GM18858 (cell line): Measurements from ENCODE around the gene TCEAL9.
A peak's percentile ranks its signal among the peaks of the same experiment; 100 is the strongest.
"Not testable (repeated sequence)": the region's sequence is repeated elsewhere in the genome, so short reads cannot be mapped to it uniquely, and the experiment has no call there.

Experiments
- ATAC-seq: cut with Tn5 transposase; IDR thresholded peaks from one replicate; pipeline ENCODE4 v1.9.1; 2021; ENCODE audit not compliant: unreplicated experiment

TCEAL9 gene

DNA sequence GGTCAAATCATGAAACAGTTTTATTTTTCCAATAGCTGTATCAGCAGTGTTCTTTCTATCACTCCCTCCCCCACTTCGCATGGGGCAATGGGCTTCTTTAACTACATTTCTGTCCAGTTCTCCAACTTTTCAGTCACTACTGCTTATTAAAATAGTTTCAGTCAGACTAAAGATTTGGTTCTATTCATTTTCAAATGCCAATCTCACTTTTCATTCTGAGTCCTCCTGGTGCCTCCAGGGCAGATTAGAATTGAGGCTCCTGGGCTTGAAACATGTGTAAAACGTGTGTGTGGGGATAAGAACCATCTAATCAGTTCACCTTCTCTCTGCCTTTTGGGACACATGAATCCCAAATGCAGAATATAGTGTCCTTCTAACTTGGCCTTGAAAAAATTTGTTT, 16.6 kb downstream of the TCEAL9 start:
- ATAC-seq, result no peak

DNA sequence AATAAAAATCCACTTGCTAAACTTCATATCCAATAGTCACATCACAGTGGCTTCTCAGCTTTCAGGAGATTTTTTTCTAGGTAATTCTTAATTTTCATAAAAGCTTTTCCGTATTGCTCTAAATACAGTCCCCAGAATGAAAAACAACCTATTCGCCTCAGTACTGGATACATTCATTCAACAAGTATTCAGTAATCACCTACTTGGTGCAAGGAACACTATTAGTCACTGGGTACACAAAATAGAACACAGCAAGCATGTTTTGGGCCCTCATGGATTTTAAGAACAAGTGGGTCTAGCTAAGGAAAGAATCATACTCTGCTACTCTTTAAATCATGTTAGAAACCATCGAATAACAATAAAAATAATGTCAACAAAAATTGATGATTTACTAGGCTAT, 17.3 kb downstream of the TCEAL9 start:
- no peak for ATAC-seq

DNA sequence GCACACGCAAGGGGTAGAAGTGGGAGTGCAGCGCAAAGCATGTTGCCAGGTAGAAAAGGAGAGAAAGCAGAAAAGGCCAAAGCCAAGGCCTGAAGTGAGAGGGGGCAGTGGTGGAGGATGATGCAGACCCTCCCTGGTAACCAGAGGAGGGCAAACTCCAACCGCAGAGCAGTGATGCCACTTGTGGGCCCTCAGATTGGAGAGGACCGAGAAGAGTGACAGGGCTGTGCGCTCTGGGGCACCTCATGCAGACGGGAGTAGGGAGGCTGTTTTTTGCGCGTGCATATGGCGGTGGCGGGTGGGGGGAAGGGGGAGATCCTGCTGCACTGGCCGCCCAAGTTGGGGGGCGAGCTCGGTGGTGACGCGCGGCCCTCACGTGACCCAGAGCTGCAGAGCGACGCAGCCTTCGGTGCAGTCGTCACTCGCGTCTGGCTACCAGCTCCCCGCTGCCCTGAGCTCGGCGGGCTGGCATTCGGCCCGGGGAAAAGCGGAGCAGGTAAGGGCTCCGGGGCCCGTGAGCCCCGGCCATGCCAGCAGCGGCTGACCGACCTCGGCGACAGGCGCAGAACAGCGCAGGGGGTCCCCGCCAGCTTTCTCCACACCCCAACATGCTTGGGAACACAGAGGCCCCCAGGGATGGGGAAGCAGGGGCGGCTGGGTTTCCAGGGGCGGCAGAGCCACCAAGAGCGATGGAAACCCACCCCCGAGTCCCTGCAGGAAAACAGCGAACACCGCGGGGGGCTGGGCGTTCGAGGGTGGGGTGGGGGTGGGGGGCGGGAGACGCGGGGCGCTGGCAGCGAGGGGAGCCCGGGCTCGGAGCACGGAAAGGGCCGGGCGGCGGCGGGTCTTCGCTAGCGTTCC, 20.0 kb downstream of the TCEAL9 start, which contains the start of gene BEX3:
BEX3 (plus strand) TSS at position 421 of the 861 bp plus-strand sequence. CDS start 984 bp downstream, outside the sequence.
- no peak for ATAC-seq

DNA sequence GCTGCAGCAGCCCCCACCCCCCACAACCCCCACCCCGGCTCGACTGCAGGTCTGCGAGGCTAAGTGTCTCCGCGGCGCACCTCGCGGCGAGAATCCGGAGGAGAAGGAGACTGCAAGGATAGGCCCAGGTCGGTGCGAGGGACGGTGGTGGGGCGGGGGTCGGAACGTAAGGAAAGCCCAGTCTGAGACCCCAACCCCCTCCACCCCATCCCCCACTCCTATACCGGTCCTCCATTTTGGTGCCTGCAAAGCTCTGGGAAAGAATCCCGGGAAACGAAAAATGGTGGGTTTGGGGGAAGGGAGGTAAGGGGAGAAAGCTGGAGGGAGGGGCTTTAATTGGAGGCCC, 20.6 kb downstream of the TCEAL9 start:
- ATAC-seq, result no peak

DNA sequence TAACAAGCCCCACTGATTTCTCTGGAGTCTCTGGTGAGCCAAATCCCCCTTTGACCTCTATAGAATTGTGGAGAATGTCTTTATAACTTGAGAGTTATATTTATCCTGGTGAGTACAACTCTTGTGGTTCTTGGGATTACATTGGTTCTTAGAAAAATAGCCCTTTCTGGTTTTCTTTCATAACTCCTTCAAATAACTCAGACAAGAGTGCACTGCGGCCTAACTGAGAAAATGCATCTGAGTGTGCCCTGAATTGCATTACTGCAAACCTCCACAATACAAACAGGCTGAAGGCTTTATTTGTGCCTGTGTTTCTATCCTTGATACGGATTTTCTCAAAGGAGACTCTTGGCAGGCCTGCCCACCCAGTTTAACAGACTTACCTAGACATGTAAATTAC, 22.7 kb downstream of the TCEAL9 start:
- no peak for ATAC-seq

DNA sequence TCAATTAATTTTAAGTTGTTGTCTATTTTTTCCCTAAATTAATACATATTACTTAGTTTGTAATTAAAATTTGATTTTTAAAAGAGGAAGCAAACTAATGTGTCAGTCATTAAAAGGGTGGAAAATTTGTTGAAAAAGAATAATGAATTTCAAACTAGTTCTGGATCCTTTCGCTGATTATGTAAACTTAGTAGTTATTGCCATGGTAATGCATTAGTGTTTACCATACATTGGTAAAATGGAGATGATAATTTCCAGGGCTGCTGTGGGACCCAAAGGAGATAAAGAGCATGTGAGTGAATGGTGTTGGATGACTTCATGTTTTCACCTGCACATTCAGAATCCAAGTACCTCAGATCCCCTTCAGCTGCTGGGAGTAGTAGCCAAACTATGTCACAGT, 26.6 kb downstream of the TCEAL9 start:
- no peak for ATAC-seq

DNA sequence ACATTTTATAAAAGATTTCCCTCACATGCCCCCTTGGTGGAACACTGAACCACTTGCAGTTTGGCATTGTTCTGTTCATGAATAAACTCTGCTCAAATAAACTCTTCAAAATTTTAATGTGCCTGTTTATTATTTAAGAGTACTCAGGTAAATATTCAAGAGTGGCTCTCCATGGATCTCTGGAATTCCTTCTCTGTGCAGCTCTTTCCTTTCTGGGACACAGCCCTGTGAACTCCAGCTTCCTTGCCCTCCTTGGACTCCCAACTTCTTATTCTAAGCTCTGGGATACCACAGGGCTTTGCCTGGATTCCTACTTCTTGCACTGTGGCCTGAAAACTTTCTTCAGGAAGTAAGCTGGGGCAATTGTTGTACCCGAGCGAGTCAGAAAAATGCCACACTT, 28.4 kb downstream of the TCEAL9 start:
- no peak for ATAC-seq

DNA sequence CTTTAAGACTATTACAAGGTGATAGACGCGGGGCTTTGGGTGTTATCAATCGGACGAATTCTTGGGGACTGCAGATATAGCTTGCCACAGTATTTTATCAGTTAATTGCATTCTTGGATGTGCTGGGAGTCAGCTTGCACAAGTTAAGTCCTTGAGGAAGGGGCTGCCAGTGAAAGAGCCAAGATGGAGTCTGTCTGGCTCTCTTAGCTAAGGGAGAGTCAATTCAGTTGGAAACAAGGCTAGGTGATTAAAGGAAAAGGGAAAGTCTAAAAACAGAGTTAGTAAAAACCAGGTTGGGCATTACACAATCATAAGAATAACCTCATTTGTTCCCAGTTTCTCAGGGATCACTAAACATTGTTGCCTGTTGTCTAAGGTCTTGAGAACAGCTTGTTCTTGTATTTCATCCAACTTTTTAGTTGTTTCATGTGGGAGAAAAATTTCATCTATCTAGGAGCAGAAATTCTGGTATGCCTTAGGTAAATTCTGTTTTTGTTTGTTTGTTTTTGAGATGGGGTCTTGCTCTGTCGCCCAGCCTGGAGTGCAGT, 29.1 kb downstream of the TCEAL9 start:
- not testable (repeated sequence) for ATAC-seq

DNA sequence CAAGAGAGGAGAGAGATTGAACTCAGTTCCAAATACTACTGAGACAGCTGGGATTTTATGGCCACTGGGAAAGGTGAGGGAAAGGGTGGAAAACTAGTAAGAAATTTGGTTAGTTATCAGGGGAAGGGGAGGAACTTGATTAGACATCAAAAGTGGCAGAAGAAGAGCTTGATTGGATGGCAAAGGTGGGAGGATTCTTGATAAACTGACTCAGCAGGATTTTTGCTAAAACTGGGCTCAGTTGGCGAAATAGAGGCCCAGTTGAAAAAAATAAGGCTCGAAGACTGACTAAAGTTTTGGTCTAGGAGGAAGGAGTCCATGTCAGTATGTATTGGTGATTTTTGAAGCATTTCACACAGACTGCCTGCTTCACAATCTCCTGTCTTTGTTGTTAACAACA, 30.0 kb downstream of the TCEAL9 start:
- no peak for ATAC-seq

DNA sequence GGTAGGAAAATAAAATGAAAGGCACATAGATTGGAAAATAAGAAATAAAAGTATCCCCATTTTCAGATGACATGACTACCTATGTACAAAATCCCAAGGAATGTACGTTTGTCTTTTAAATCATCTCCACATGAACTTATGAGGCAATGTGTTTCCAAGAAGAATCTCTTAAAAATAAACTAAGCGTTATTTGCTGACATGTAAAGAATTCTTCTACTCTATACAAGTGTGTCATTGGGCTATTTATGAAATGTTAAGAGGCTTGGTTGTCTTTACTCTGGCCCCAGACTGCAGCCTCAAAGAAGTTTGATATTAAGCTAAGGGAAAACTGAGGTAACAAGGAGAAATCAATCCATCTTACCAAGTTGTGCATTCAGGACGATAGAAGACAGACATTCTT, 37.2 kb downstream of the TCEAL9 start:
- ATAC-seq, result no peak

DNA sequence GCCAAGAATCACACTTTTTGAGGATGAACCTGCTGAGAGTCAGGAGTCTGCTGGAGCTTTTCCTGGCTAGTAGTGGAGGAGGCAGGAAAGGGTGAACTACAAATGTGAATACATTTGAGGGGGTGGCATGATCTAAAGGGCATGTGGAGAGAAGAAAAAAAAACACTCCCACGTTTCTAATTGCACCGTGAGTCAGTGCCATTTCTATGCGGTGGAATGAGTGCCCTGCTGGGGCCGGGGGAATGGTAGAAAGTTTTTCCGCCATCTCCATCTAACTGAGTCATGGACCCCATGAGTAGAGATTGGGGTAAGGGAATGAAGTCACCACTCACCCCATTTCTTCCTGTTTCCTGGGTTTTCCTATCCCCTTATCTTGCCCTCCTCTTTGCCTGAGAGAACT, 39.9 kb downstream of the TCEAL9 start:
- ATAC-seq, result no peak

DNA sequence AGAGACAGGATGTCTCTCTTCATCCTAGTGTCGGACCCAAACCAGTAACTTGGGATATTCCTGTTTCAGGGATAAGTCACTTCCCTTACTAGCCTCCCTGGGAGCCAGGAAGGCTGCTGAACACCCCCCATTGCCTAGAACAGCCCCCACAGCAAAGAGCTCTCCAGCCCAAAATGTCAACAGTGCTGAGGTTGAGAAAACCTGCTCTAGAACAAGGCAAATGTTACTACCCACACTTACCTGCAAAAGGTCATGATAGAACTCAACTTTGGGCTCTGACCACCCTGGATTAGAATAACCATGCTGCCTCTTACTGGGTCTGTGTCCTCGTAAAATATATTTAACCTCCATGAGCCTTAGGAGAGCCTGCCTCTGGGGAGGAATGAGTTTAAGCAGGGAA, 40.4 kb downstream of the TCEAL9 start:
- ATAC-seq, result no peak

DNA sequence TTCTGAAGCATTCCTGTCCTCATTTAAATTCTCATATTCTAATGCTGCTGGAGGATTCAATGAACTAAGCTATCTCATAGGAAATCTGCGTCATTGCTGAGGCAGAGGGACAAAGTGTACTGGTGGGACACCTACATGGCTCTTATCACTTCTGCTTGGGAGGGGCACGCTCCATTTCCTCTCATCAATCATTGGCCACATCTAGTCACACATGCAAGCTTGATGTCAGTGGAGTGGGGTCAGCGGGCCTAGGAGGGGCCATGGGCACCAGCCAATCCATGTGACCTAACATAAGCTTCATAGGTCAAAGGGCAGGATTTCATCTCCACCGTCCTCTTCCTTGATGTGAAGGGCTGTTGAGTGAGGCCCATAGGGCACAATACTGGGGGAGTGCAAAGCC, 41.4 kb downstream of the TCEAL9 start:
- ATAC-seq, result no peak

DNA sequence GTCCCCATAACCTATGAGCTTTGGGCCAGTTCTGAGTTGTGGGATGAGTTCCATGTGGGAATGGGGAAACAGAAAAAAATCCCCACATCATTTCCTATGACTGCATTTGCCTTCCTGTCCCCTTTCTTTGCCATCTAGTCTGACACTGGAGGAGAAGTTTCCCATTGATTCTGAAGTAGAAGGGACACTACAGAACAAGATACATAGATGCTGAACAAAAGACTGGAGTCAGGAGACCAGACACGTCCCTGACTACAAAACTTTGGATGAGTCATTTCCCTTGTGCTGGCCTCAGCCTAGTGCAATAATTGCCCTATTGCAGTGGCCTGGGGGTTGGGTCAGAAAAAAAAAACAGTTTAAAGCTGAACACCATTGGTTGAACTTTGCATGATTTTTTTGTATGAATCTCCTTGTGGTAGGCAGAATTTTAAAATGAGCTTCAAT, 42.1 kb downstream of the TCEAL9 start:
- no peak for ATAC-seq

DNA sequence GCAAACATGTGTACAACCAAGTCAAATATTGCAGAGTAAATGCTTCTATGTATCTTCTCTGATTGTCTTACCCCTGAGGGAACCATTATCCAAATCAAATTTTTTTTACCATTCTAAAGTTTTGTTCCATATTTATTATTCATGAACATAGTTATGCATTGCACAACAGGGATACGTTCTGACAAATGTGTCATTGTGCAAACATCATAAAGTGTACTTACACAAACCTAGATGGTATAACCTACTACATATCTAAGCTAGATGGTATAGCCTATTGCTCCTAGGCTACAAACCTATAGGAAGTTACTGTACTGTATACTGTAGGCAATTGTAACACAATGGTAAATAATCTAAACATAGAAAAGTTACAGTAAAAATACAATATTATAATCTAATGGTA, 43.4 kb downstream of the TCEAL9 start:
- ATAC-seq, result no peak

DNA sequence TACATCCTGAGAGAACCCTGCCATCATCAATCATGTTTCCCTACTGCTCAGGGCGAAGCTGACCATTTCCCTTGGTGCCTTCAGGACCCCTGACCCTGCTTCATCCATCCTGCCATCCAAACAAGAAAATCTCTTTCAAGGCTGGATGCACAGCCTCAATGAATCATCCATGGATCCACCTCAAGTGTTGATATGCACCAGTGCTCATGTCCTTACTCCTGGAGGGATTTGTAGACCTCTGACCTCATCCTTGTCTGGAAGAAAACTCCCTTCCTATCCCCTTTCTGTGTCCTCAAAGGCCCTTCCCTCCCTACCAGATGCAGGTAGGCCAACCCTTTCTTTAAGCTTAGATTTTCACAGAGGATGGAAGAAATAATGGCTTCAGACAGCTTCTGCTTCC, 44.6 kb downstream of the TCEAL9 start:
- ATAC-seq, result no peak

DNA sequence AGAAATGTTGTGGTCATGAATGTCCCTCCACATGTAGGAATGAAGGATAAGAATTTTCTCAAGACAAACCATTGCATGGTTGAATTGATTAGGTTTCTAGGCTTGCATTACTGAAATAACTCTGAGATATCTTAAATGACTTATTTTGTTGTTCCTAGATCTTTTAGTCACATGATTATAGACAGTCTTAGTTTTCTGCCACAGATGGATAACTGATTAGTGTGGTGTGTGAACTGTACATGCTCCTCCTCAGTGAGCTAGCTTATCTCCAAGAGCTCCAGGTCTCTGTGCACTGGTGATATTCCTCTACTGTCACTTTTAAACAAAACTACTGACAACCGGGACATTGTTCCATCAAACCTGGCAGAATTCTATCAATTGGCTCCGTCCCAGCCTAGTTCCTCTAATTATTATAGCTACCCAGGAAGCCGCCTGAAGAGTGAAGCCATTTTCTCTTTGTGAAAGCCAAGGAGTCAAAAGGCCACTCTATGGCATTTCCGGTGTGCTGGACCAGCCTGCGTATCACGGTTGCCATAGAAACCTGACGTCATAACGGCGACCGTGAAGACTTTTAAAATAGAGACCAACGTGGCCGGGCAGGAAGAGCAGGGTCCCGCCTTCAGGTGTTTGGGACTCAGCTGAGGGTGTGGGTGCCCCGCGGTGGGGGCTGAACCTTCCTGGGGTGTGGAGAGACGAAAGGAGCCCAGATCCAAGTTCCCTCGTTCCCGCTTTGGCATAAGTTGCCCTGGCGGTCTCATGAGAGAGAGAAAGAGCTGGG, 48.1 kb downstream of the TCEAL9 start:
- peak; percentile 89 for ATAC-seq

DNA sequence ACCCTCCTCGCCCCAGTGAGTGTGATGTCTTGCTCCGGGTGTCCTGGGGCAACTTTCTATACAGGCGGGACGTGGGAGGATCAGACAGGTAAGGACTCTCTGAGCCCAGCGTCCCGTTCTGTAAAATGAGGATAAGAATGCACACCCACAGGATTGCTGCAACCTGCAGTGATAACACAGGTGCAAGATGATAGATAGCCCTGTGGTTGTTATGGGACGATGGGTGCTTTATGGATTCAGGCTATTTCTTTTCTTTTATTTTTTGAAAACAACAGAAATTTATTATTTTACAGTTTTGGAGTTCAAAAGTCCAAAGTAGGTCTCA, 48.7 kb downstream of the TCEAL9 start:
- no peak for ATAC-seq

DNA sequence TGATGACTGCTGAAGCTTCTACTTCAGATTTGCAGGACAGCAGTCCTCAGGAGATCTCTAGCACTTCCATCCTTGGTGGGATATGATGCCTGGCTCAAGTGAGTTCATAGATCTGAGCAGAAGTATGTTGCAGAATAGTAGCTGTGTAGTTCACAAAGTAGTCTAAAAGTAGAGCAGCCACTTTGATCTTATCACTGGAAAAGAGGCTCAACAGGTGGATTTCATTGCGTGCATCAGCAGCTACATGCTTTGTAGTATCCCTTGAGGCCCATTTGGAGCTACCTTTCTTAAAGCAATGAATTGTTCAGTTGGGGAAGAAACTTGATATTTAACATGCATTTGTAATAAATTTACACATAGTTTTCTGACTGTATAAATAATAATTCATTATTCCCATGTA, 50.0 kb downstream of the TCEAL9 start:
- ATAC-seq, result no peak

DNA sequence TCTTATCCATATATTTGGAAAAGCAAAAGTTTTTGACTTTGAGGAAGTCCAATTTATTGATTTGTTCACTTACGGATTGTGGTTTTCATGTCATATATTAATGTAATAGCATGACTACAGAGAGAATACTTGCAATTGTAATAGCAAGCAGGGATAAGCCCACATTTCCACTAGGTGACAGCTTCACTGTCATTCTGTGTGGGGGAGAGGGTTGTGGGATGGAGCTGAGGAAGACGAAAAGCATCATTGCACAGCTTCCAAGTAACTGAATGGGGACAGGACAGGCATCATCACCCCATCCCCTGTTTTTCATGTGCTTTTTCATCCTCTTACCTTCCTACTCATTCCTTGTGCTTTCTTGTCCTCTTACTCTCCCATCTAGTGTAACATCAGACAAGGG, 51.5 kb downstream of the TCEAL9 start:
- no peak for ATAC-seq
